NT2/D1 (cell line): Measurements from ENCODE around the gene ZGRF1.

Source experiments
- DNase-seq: peaks from one replicate; pipeline ENCODE4 v3.0.0-alpha.2; 2011; ENCODE audit warnings: low read depth, low spot score
- H3K27me3 ChIP-seq: 2 replicates; pipeline ENCODE4 v1.6.0; 2011; ENCODE audit warnings: mild to moderate bottlenecking; ENCODE audit not compliant: insufficient read length, insufficient read depth
- H3K36me3 ChIP-seq: 2 replicates; pipeline ENCODE4 v1.6.1; 2011; ENCODE audit warnings: mild to moderate bottlenecking, low read length, mixed read lengths; ENCODE audit not compliant: insufficient read depth, insufficient read length
- H3K4me1 ChIP-seq: 2 replicates; pipeline ENCODE4 v1.5.1; 2011; ENCODE audit not compliant: insufficient read depth, insufficient read length
- H3K4me3 ChIP-seq: 2 replicates; pipeline ENCODE4 v1.5.1; 2011; ENCODE audit warnings: low read depth; ENCODE audit not compliant: insufficient read length
- H3K9ac ChIP-seq: 2 replicates; pipeline ENCODE4 v1.6.0; 2011; ENCODE audit warnings: low read depth; ENCODE audit not compliant: insufficient read length
- H3K9me3 ChIP-seq: 2 replicates; pipeline ENCODE4 v1.5.1; 2011; ENCODE audit warnings: mild to moderate bottlenecking, low read length; ENCODE audit not compliant: insufficient read depth
- SUZ12 ChIP-seq: IDR thresholded peaks from 2 replicates; pipeline ENCODE4 v1.6.1; 2011; ENCODE audit not compliant: insufficient read length, insufficient read depth; ENCODE audit errors: extremely low read depth
- YY1 ChIP-seq: IDR thresholded peaks from 2 replicates; pipeline ENCODE4 v1.6.1; 2011; ENCODE audit not compliant: insufficient read length, insufficient read depth
- ZNF274 ChIP-seq: IDR thresholded peaks from 2 replicates; pipeline ENCODE4 v1.6.1; 2011; ENCODE audit warnings: mild to moderate bottlenecking, low read depth, low read length

The ZGRF1 gene

GRCh38 chr4:112517911-112518310 lies 118.8 kb downstream of the ZGRF1 start:
- Histone ChIP-seq H3K4me3 (no peak overlapping the region), H3K36me3 (no peaks in the 10 kb centered on the region), H3K9ac (no peak overlapping the region), H3K9me3 (no peaks in the 10 kb centered on the region), H3K4me1 (peaks cover 5% of the 10 kb centered on the region), H3K27me3 (peaks cover 100% of the 10 kb centered on the region)
- no peak for TF ChIP-seq YY1
- no peak for TF ChIP-seq ZNF274
- no peak for TF ChIP-seq SUZ12
- no peak for DNase-seq

GRCh38 chr4:112517067-112517634 lies 119.6 kb downstream of the ZGRF1 start:
- TF ChIP-seq SUZ12: no peak
- TF ChIP-seq ZNF274: no peak
- no peak for TF ChIP-seq YY1
- Histone ChIP-seq H3K27me3 (peaks cover 100% of the 10 kb centered on the region), H3K4me1 (peaks cover 5% of the 10 kb centered on the region), H3K9me3 (no peaks in the 10 kb centered on the region), H3K9ac (no peak overlapping the region), H3K36me3 (no peaks in the 10 kb centered on the region), H3K4me3 (peak overlapping the region; percentile 4)
- no peak for DNase-seq

DNA sequence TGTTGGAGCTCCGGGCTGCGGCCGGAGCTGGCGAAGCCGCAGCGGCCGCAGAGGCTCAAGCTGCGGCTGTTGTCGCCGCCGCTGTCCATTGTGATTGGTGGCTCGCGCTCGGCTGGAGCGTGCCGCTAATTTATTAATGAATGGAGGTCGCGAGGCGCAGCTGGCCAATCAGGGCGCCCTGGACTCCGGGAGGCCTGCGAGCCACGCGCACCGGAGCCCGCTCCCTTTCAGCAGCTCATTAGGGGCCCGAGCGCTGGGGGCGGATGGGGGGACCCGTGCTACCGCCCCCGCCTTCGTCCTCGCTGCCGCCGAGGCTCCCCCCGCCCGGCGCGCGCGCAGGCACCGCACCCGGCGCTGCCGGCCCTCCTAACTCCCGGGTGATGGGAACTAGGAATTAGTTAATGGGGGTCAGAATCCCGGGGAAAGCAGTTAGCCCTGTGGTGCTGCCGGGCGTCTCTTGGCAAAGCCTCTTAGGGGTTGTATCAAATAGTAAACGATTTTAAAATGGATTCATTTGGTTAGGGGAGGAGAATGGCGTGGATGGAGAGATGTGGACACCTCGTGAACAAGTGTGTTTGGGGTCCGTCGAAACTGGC lies 120.1 kb downstream of the ZGRF1 start:
- H3K27me3 ChIP-seq: peaks cover 100% of the 10 kb centered on the region
- no peak for DNase-seq
- peaks cover 4% of the 10 kb centered on the region for H3K4me1 ChIP-seq
- H3K4me3 ChIP-seq: peak overlapping the region; percentile 4
- H3K9me3 ChIP-seq: no peaks in the 10 kb centered on the region
- no peak for TF ChIP-seq SUZ12
- TF ChIP-seq ZNF274: no peak
- no peak for TF ChIP-seq YY1
- no peaks in the 10 kb centered on the region for H3K36me3 ChIP-seq
- H3K9ac ChIP-seq: no peak overlapping the region

- peak within 1 kb of the TSS; percentile 46 for H3K4me3 ChIP-seq
- DNase-seq: no peak
- no peaks in the 10 kb centered on the region for H3K9me3 ChIP-seq
- no peaks in the 10 kb centered on the region for H3K36me3 ChIP-seq
- peaks cover 100% of the 10 kb centered on the region for H3K27me3 ChIP-seq
- peak within 1 kb of the TSS; percentile 64 for H3K9ac ChIP-seq
- H3K4me1 ChIP-seq: peaks cover 7% of the 10 kb centered on the region
- TF ChIP-seq SUZ12: peak; percentile 1
- TF ChIP-seq ZNF274: no peak
Measured at GRCh38 chr4:112516066-112516470, 120.6 kb downstream of the ZGRF1 start, which contains the start of gene NEUROG2. Gene NEUROG2 (minus strand): TSS chr4:112516180. CDS start chr4:112515475, 705 bp downstream.

DNA sequence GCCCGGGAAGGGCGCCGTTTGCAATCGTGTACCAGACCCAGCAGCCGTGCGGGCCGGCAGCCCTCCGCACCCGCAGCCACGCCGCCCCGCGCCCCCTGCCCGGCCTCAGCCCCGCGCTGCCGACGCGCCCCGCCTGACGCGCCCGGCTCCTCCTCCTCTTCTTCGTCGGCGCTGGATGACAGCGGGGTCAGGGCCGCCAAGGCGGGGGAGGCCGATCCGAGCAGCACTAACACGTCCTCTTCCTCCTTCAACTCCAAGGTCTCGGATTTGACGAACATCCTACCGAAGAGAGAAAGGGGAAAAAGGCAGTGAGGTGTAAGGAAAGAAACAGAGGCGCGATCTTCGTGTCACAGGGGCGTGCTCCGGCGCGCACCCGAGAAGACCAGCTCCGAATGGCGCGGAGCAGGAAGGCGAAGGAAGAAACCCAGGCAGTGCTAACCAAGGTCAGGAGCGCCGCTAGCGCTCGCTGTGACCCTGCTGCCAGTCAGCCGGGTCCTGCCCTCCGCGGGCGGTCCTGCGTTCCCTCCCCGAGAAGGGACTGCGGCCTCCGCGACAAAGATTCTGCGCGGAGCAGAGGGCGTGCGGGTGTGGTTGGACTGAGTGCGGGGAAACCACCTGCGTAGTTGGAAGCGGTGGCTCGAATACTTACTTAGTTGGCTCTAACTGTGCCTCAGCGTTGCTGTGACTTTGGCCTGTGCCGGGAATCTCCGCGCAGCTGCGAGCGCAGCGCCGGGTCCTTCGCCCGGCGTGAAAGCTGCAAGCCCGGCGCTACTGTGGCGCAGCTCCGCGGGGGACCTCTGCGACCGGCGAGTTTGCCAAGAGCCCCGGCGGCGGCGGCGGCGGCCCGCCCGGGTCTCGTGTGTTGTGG lies 121.3 kb downstream of the ZGRF1 start:
- DNase-seq: no peak
- H3K9me3 ChIP-seq: no peaks in the 10 kb centered on the region
- H3K4me1 ChIP-seq: peaks cover 4% of the 10 kb centered on the region
- TF ChIP-seq ZNF274 (no peak), SUZ12 (peak; percentile 76), YY1 (no peak)
- peaks cover 100% of the 10 kb centered on the region for H3K27me3 ChIP-seq
- H3K9ac ChIP-seq: peak overlapping the region; percentile 64
- no peaks in the 10 kb centered on the region for H3K36me3 ChIP-seq
- H3K4me3 ChIP-seq: peak overlapping the region; percentile 46

DNA sequence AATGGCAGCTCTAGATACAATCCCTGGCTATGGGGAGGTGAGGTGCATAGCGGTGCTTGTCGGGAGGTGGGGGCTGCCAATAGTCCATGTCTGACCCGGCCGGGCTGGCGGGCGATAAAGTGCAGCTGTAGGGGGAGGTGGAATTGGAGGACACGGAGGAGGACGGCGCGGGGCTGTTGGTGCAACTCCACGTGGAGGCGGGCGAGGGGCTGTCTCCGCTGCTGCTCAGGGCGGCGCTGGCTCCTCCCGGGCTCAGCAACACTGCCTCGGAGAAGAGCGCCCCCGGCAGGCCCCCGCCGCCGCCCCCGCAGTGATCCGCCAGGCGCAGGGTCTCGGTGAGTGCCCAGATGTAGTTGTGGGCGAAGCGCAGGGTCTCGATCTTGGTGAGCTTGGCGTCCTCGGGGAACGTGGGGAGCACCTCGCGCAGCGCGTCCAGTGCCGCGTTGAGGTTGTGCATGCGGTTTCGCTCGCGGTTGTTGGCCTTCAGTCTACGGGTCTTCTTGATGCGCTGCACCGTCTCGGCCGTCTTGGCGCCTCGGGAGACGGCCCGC lies 122.0 kb downstream of the ZGRF1 start:
- no peak overlapping the region for H3K9ac ChIP-seq
- TF ChIP-seq YY1 (no peak), SUZ12 (no peak), ZNF274 (no peak)

DNA sequence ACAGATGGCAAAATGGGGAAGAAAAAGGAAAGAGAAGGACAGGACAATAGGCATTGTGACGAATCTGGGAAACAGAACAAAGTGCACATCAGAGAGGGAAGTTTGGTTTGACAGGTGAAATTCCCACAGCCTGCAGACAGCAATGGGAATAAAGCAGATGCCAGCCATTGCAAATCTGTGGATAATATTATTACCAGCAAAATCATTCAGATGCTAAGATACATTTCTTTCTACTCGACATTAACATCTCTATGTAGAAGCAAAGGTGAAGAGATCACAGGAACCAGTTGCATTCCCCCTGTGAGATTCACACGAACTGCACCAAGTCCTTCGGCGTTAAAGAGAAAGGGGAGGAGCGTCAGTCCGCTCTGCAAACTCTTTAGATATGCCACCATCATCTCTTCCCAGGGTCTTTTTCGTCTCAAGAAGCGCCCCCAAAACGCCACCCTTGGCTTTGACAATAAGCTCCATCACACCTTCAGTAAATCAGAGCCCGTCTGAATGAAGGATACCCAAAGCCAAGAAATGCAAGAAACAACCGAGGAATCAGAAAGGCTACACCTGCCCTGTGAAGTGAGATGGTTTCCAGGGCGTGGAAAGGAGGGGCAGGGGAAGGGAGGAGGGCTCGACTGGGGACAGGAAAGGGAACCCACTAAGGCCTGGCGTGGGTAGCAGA lies 122.6 kb downstream of the ZGRF1 start:
- H3K9ac ChIP-seq: no peak overlapping the region
- no peaks in the 10 kb centered on the region for H3K9me3 ChIP-seq
- H3K36me3 ChIP-seq: no peaks in the 10 kb centered on the region
- peaks cover 4% of the 10 kb centered on the region for H3K4me1 ChIP-seq
- DNase-seq: no peak
- no peak overlapping the region for H3K4me3 ChIP-seq
- TF ChIP-seq ZNF274 (no peak), SUZ12 (peak; percentile 3), YY1 (no peak)
- H3K27me3 ChIP-seq: peaks cover 100% of the 10 kb centered on the region

More for the DNA sequence above, 122.0 kb downstream of the ZGRF1 start:
- Histone ChIP-seq H3K9me3 (no peaks in the 10 kb centered on the region), H3K36me3 (no peaks in the 10 kb centered on the region), H3K4me1 (peaks cover 4% of the 10 kb centered on the region), H3K4me3 (peak overlapping the region; percentile 46), H3K27me3 (peaks cover 100% of the 10 kb centered on the region)
- no peak for DNase-seq
